ENCODE results near the gene GRIP1. TPM values are rescaled to one million over a fixed set of nuclear protein-coding genes. Genes with fewer than 3 reads are reported as not detected.
"Not testable (repeated sequence)": the region's sequence is repeated elsewhere in the genome, so short reads cannot be mapped to it uniquely, and the experiment has no call there.

GRIP1 gene
- total RNA-seq, 2 experiments from 2014 or later, result 0.53 to 0.95 TPM

GRCh38 chr12:66309606-66310005 lies 369.3 kb downstream of the GRIP1 start:
- Mint-ChIP-seq H3K36me3 (peaks cover 49% of the 10 kb centered on the region), H3K27me3 (no peaks in the 10 kb centered on the region), H3K4me1 (ENCODE audit: low read depth) (peaks cover 73% of the 10 kb centered on the region), H3K27ac (no peak overlapping the region), H3K9me3 (no peaks in the 10 kb centered on the region), H3K4me3 (no peak overlapping the region)
- intact Hi-C loops (cut with micrococcal nuclease), result loop anchor here (10.0 kb wide), 2 partner anchors 1145 to 1805 kb away; partner anchors contain the start of gene LEMD3
- POLR2A ChIA-PET, result no interaction called here
- no peak for DNase-seq
- CTCF ChIA-PET, result interaction anchor here (0.6 kb wide), 1 partner anchor 30 kb away, joined by 3 read pairs; no protein-coding TSS in a partner anchor

- H3K9me3 Mint-ChIP-seq, result no peaks in the 10 kb centered on the region
- DNase-seq, result no peak
- peaks cover 31% of the 10 kb centered on the region for H3K36me3 Mint-ChIP-seq
- H3K4me3 Mint-ChIP-seq, result peak overlapping the region; percentile 99
- POLR2A ChIA-PET, result interaction anchor here (0.5 to 1.4 kb wide), 3 partner anchors 18 to 132 kb away, joined by 3 to 4 read pairs (median 3); no protein-coding TSS in a partner anchor
- intact Hi-C loops (cut with micrococcal nuclease), result loop anchor here (2.0 to 10.0 kb wide), 4 partner anchors 18 to 1810 kb away; partner anchors contain the start of gene LEMD3
- peaks cover 42% of the 10 kb centered on the region for H3K4me1 Mint-ChIP-seq (ENCODE audit: low read depth)
- peak overlapping the region; percentile 99 for H3K27ac Mint-ChIP-seq
- CTCF ChIA-PET, result interaction anchor here (1.0 to 2.5 kb wide), 3 partner anchors 35 to 135 kb away, joined by 3 to 10 read pairs (median 6); partner anchors contain the start of gene TMBIM4
- H3K27me3 Mint-ChIP-seq, result no peaks in the 10 kb centered on the region
These were observed 374.5 kb downstream of the GRIP1 start for GRCh38 chr12:66304296-66304900.

- Mint-ChIP-seq H3K36me3 (peaks cover 31% of the 10 kb centered on the region), H3K27ac (peak overlapping the region; percentile 99), H3K4me3 (peak overlapping the region; percentile 99), H3K4me1 (ENCODE audit: low read depth) (peaks cover 42% of the 10 kb centered on the region)
- intact Hi-C loops (cut with micrococcal nuclease), result loop anchor here (1.0 to 10.0 kb wide), 6 partner anchors 172 to 1811 kb away; partner anchors contain the start of genes CAND1, GNS and LEMD3
- ChIA-PET POLR2A (interaction anchor here (0.6 to 2.1 kb wide), 10 partner anchors 11 to 1134 kb away, joined by 3 to 14 read pairs (median 4); partner anchors contain the start of genes LEMD3 and LLPH), CTCF (interaction anchor here (0.6 to 2.0 kb wide), 4 partner anchors 25 to 134 kb away, joined by 3 to 14 read pairs (median 5); partner anchors contain the start of gene TMBIM4)
- H3K9me3 Mint-ChIP-seq, H3K27me3 Mint-ChIP-seq: not testable (repeated sequence)
- DNase-seq, result peak; percentile 53
These were observed 375.5 kb downstream of the GRIP1 start for GRCh38 chr12:66303316-66303804.

GRCh38 chr12:66302827-66303169 lies 376.1 kb downstream of the GRIP1 start:
- intact Hi-C loops (cut with micrococcal nuclease), result loop anchor here (1.0 to 10.0 kb wide), 9 partner anchors 12 to 1812 kb away; partner anchors contain the start of genes CAND1, GNS, LEMD3 and TMBIM4

GRCh38 chr12:66301944-66302826 lies 376.7 kb downstream of the GRIP1 start, which contains the start of gene HELB:
Gene HELB (plus strand): TSS chr12:66302493. CDS start chr12:66302604, 111 bp downstream.
- DNase-seq, result peak; percentile 99
- H3K4me1 Mint-ChIP-seq (ENCODE audit: low read depth), result peaks cover 39% of the 10 kb centered on the region
- ChIA-PET CTCF (interaction anchor here (0.6 to 2.0 kb wide), 6 partner anchors 14 to 133 kb away, joined by 3 to 14 read pairs (median 4); partner anchors contain the start of gene TMBIM4), POLR2A (interaction anchor here (0.6 to 2.1 kb wide), 12 partner anchors 9 to 1346 kb away, joined by 3 to 14 read pairs (median 4); partner anchors contain the start of genes DYRK2, LEMD3 and LLPH)
- peak within 1 kb of the TSS; percentile 99 for H3K27ac Mint-ChIP-seq
- H3K27me3 Mint-ChIP-seq, result no peaks in the 10 kb centered on the region
- peaks cover 23% of the 10 kb centered on the region for H3K36me3 Mint-ChIP-seq
- no peaks in the 10 kb centered on the region for H3K9me3 Mint-ChIP-seq
- intact Hi-C loops (cut with micrococcal nuclease), result loop anchor here (1.0 to 10.0 kb wide), 8 partner anchors 12 to 1813 kb away; partner anchors contain the start of genes CAND1, GNS, LEMD3 and TMBIM4
- peak within 1 kb of the TSS; percentile 99 for H3K4me3 Mint-ChIP-seq

More at GRCh38 chr12:66302827-66303169, 376.1 kb downstream of the GRIP1 start:
- H3K4me3 Mint-ChIP-seq, result peak overlapping the region; percentile 99
- H3K4me1 Mint-ChIP-seq (ENCODE audit: low read depth), result peaks cover 38% of the 10 kb centered on the region
- POLR2A ChIA-PET, result interaction anchor here (0.6 to 2.1 kb wide), 13 partner anchors 8 to 1345 kb away, joined by 3 to 14 read pairs (median 4); partner anchors contain the start of genes DYRK2, LEMD3 and LLPH
- CTCF ChIA-PET, result interaction anchor here (0.6 to 2.0 kb wide), 4 partner anchors 17 to 134 kb away, joined by 3 to 14 read pairs (median 6); partner anchors contain the start of gene TMBIM4
- no peak for DNase-seq
- no peaks in the 10 kb centered on the region for H3K9me3 Mint-ChIP-seq
- no peaks in the 10 kb centered on the region for H3K27me3 Mint-ChIP-seq
- peak overlapping the region; percentile 99 for H3K27ac Mint-ChIP-seq
- H3K36me3 Mint-ChIP-seq, result peaks cover 28% of the 10 kb centered on the region

GRCh38 chr12:66297923-66298322 lies 381.0 kb downstream of the GRIP1 start:
- intact Hi-C loops (cut with micrococcal nuclease), result no loop called here
- CTCF ChIA-PET, result no interaction called here

More at GRCh38 chr12:66297923-66298322, 381.0 kb downstream of the GRIP1 start:
- no peak for DNase-seq
- H3K27ac Mint-ChIP-seq, result no peak overlapping the region
- H3K27me3 Mint-ChIP-seq, result no peaks in the 10 kb centered on the region
- no peak overlapping the region for H3K4me3 Mint-ChIP-seq
- POLR2A ChIA-PET, result no interaction called here
- no peaks in the 10 kb centered on the region for H3K9me3 Mint-ChIP-seq
- peaks cover 4% of the 10 kb centered on the region for H3K36me3 Mint-ChIP-seq
- H3K4me1 Mint-ChIP-seq (ENCODE audit: low read depth), result peaks cover 33% of the 10 kb centered on the region

Data from activated CD4-positive, alpha-beta memory T cell treated with anti-CD3 and anti-CD28 coated beads for 36 hours (primary cell).